Measurements from ENCODE around the gene MEOX2.

Gene MEOX2

DNA sequence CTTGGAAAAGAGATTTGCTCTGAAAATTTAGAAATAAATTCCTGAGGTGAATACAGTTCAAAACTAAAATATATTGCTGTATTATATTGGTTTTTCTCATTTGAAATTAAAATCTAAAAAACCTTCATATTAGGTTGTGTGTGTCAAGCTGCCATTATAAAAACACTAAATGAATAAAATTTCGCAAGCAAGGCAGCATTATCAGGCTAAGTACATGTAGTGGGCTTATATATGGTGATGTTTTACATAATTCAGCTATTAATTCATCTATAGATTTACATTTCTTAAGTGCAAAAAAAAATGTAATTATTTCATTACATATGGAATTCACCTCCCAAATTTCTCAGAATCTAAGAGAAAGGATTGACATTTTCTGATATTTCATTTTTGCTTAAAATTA, 5.3 kb downstream of the MEOX2 start:
- DNase-seq (ENCODE audit: low read depth), result no peak

DNA sequence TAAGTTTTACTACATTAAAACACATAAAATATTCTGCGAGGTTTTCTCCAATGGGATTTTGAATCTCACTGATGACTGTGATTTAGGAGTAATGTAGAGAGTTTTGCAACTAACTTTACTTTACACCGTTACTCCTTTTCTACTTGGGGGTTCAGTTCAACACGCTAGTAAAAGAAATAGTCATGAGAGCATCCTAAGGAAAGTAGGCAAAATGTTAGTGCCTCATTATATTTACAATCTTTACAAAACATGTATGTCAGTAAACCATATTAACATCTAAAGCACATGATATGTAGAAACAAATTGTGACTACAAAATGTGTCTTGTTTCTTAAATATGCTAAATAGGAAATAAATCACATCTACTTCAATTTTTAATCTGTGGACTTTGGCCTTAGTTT, 6.0 kb downstream of the MEOX2 start:
- no peak for DNase-seq (ENCODE audit: low read depth)

DNA sequence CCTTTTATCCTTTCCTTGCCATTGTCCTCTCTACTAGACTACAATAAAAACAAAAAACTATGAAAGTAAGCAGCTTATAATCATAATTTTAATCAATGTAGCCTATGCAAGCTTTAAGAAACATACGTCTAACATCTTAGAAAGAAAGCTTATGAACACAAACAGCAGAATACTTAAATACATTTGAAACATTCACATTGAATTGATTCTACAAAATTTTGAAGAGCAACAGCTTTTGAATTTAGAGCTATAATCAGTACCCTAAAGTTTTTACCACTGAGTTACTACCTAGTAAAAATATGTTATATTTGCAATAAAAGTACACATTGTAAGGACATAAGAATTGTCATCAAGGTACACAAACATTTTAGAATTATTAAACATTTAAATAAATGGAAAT, 7.2 kb downstream of the MEOX2 start:
- DNase-seq (ENCODE audit: low read depth), result no peak

DNA sequence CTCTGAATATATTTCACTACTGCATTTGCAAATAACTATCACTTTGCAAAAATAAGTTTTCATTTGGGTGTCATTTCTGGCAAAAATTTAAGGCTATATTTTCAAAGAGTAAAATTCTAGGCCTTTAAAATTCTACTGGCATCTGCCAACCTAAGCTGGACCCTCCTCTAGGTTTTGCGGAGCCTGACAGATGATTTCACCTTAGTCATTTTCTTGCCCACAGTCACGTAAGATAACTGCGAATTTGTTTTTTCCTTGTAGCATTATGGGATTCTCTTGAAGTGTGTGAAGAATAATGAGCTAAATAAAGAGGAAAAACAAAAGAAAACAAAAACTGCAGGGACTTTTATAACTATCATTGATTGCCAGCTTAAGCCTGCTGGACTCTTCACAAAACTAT, 7.8 kb downstream of the MEOX2 start:
- DNase-seq (ENCODE audit: low read depth), result no peak

DNA sequence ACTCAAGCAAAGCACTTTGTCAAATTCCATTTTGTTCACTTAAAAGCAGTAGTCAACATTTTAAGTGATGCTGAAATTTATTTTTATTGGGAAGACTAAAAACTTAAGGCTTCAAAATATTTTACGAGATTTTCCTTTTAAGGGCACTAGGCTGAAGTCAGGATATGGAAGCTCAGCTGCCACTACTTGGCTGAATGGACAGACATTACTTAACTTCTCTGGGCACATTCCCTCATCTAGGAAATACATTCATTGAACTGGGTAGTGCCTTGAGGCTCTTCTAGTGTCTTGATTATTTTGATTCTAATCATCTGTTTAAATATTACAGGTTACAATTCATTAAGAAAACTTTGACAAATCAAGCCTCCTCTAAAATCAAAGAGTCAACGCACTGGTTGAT, 11.1 kb downstream of the MEOX2 start:
- DNase-seq (ENCODE audit: low read depth), result no peak

DNA sequence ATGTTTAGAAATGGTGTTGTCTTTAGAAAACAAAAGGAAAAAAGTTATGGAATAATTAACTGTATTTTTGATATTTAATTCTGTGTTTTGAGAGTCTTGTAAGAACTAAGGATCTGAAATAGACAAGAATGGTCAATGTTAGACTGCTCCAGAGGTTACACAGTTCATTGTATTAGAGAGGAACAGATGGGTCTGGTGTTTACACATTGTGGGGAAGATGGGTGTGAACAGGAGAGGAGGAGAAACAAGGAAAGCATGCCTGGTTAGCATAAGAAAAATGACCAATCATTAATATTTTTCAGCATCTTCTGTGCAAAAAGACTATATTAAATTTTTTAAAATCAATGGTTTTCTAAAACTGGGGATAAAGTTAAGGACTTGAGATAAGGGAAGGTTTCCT, 11.9 kb downstream of the MEOX2 start:
- DNase-seq (ENCODE audit: low read depth), result no peak

DNA sequence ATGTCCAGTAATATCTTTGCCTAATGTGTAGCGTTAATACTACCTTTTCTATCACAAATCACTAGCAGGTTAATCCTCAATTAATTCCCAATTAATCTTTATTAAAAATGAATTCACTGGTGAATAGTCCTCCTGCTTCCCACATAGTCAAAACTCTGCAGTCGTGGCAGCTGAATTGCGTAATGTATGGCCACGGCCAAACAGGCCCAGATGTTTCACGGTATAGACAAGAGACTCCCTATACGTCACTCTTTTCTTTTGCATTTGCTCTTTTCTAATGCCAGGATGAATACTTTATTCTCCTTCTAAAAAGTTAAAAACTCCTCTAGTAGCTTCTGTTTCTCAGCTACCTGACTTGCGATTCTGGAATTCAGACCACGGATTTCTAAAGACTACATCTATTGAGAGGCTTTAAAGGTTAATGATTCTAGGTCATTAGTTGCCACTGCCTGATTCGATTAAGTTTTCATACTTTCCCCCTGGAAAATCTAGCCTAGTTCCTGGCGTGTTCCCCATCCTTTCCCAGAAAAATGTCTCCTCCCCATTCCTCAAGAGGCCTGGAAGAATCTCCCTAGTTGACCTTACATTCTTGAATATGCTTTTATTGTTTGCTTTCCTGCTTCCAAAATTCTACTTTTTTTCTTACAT, 16.9 kb downstream of the MEOX2 start:
- no peak for DNase-seq (ENCODE audit: low read depth)

DNA sequence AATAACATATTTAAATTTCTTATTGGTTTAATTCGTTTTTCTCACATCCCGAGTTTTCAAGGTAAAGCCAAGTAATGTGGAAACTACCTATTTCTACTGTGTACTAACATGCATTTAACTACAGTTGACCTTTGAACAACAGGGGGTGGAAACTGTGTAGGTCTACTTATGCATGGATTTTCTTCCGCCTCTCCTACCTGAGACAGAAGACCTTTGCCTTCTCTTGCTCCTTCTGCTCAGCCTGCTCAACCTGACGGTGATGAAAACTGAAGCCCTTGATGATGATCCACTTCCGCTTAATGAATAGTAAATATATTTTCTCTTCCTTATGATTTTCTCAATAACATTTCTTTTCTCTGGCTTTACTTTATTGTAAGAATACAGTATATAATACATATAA, 18.5 kb downstream of the MEOX2 start:
- DNase-seq (ENCODE audit: low read depth), result no peak

DNA sequence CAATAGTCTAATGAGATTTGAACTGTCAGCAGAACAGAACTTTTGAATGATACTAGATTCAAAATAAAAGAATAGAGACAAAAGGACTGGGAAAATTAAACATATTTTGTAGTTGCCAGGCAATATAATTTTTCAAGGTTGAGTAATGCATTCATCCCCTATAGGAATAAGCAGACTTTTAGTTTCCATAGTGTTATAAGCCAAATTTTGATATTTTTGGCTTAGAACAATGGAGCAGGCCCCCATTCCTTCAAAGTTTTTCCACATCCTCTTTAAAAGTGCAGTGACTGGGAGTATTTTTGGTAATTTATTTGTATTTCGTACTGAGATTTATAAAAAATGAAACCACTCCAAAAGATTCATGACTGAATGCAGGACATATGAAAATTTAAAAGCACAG, 24.0 kb downstream of the MEOX2 start:
- DNase-seq (ENCODE audit: low read depth), result no peak

DNA sequence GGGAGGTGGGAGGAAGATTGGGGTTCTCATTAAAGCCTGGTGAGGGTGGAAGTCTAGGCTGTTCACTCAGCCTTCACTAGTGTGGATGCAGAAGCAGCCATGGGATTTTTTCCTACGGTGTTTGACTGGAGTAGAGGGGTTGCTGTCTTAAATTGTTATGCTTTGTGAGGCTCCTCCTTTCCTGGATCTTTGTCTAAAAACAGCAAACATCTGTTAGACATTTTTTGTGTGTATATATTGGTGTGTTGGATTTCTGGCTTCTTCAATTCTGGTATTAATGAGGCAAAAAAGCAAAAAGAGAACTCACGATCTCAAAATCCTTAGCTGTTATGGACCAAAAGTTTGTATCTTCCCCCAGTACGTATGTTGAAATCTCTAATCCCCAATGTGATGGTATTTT, 28.2 kb downstream of the MEOX2 start:
- DNase-seq (ENCODE audit: low read depth), result no peak

DNA sequence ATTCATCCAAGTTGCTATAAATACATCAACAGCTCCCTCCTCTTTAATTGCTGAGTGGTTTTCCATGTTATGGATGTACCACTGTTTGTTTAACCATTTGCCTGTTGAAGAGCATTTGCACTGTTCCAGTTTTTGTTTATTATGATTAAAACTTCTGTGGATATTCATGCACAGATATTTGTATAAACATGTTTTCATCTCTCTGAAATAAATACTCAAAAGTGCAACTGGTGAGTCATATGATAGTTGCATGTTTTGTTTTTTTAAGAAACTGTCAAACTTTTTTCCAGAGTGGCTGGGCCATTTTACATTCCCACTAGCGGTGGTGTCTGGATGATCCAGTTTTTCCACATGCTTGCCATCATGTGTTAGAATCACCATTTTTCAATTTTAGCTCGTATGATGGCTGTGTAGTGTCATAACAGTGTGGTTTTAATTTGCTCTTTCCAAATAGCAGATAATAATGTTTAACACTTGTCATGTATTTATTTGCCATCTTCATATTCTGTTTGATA, 33.6 kb downstream of the MEOX2 start:
- no peak for DNase-seq (ENCODE audit: low read depth)

DNA sequence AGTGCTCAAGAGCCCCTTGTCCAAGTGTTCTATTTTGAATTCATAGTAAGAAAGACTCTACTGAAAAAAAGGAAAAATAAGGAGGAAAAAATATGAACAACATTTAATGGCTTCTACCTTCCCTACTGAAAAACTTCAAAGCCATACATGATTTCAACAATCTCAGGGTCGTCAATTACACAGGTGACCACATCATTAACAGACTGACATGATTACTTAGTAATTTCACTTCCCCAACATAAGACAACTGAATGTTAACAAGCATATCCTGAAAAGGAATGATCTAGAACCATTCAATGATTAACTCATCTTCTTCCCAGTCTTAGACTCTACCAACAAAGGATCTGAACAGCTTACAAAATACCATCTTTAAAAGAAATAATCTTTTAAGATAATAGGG, 34.8 kb downstream of the MEOX2 start:
- DNase-seq (ENCODE audit: low read depth), result no peak

DNA sequence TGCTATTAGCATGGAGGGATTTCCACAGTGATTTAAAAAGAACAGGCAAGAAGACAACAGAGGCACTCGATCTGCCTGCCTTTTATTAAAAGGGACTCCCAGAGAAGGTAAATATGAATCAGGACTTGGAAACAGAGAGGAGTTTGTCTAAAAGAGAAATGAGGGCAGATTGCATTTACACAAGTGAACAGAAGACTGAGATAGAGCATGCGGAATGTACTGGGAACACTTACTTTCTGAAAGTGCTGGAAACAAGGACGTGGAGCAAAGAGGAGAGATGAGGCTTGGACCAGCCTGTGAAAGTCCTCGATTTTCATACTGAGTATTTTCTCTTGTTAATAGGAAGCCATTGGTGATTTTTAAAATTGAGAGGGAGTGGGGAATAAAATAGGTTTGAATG, 35.7 kb downstream of the MEOX2 start:
- DNase-seq (ENCODE audit: low read depth), result no peak

DNA sequence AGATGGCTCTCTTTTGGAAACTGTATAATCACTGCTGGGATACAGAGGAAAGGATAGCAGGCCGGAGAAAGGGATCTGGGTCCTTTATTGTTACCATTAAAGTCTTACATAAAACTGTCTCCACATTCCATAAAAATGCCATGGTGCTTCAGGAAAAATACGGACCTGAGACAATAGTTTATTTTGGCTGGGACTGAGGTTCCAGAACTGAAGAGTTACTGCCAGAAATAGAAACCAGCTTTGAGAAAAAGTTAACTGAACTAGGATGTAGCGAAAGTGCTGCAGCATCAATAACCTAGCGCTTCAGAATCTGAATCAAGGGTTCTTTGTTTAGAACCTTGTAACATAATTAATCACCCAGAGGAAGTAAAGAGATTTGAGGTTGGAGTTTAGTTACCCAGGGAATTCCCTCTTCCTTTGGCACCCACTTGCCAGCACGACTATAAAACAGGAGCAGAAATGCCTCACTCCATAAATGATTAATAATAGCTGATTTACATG, 38.0 kb downstream of the MEOX2 start:
- no peak for DNase-seq (ENCODE audit: low read depth)

DNA sequence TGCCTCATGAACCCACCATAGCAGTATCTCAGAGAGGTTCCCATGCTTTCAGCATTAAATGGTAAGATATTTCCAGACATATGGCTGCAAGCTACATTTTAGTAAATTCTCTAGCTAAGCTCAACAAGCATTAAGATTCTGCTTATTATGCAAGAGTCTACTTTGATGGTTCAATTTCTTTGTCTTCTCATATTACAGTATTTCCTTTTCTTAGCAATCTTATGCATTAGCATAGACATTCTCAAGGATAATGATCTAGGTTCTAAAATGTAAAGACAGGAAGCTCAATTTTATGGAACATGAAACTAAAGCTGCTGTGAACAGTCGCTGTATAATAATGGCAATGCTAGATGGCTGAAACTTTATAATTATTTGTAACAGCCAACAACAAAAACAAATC, 39.2 kb downstream of the MEOX2 start:
- DNase-seq (ENCODE audit: low read depth), result no peak

DNA sequence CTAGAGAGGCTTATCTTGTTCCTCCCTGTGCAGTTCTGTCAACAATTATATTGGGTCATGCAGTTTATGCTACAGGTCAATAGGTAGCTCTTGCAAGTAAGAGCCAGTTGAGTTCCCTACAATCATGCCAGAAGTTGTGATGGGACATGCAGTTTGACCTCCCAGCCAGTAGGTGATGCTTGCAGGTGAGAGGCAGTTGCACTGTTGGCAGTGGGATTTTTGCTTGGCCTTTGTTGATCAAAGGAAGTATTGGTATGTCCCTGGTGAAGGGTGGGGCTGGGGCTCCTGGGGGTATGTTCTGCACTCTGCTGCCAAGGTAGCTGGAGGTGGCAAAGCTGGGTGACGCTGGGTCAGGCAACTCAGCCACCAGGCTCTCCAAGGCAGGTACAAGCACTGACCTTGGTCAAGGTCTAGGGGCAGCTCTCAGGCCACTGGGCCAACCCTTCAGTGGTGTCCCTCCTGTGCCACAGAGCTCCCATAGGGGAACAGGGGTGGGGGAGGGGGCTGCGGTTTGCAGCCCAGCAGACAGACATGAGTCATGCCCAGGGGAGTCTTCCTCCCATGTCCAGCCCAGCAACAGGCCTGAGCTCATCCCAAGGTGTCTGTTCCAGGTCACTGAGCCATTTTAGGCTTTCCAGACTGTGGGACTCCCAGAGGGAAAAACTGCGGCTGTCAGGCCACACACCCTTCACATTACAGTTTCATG, 43.3 kb downstream of the MEOX2 start:
- DNase-seq (ENCODE audit: low read depth), result no peak

DNA sequence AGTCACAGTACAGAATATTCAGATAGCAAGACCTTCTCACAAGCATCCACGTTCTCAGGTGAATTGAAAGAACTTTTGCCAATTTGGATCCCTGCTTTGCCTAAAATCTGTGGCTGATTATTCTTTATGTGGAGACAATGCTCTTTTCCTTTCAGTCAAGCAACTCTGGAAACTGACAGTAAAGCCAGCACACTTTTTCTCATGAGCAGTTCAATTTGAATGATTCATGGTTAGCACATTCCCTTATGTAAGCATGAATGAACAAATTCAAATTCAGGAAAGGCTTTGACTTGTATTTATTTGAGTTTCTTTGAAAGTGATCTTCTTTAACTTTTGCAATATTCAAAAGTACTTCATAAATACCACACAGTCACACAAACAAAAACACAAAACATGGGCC, 57.6 kb downstream of the MEOX2 start:
- no peak for DNase-seq (ENCODE audit: low read depth)

DNA sequence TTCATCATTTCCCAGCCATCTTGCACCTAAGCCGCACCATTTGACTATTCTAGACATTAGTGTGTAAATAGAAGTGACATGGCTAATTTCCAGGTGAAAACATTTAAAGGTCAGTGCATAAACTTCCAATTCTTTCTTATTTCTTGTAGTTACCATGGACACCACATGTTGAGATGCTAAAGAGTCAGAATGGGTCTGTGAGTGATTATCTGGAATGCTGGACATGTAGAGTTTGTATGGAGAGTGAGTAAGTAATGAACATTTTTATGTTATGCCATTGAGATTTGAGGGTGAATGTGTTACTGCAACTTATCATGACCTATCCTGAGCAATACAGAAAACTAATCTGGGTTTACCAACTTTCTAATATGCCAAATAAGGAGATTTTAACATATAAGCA, 60.4 kb downstream of the MEOX2 start:
- DNase-seq (ENCODE audit: low read depth), result no peak

DNA sequence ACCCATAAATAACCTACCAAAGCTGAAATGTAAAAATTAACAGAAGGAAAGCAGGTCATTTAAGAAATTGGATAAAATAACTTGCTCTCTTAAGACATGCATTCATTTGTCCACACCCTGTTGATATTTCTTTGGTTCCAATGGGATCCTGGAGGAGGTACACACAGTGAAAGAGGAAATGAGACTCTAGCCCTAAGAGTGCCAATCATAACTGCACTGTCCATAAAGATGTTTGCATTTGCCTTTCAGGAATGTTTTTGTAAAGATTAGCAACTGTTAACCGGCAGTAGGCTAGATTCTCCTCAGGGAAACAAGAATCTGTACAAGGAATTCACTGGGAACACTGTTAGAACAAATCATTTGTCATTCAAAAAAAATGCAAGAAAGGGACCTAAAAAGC, 61.0 kb downstream of the MEOX2 start:
- DNase-seq (ENCODE audit: low read depth), result no peak

DNA sequence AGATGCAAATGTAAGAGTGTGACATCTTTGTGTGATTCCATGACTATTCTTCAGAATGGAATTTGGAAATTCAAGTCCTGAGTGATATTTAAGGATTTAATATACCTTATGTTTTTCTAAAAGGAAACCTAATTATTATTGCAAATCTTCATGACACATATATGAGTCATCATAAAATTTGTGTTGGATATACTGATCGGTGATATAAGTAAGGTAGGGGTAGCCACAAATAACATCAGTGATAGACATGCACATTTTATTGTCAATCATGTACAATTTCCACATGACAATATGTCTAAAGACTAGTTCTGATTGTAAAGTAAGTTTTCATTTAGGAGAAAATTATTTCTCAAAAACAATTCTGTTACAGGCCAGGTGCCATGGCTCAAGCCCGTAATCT, 65.0 kb downstream of the MEOX2 start:
- DNase-seq (ENCODE audit: low read depth), result no peak

DNA sequence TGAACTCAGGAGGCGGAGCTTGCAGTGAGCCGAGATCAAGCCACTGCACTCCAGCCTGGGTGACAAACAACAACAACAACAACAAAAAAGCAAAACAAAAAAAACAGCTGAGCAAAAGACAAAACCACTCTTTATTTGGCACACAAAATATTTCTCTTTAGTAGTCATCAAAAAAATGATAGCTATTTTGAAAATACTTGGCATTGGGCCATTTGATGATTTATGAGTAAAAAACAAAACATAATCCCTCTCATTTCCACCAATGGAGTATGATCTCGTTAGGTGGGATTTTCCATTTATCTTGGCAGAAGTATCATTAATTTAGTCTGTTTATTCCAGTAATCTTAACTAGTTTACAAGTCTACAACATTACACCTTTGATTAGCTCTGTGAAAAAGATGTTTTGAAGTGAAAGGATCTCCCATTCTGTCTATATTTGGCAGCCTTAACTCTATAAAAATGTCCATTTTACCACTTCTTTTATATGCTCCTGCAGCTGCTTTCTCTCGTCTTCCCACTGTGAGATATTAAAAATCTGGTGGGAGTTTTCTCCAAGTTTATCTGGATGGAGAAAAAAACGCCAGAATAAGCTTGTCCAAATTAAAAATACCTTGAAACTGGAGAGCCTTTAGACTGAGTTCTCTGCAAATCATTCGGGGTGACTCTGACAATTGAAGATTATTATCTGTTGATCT, 65.8 kb downstream of the MEOX2 start:
- no peak for DNase-seq (ENCODE audit: low read depth)

DNA sequence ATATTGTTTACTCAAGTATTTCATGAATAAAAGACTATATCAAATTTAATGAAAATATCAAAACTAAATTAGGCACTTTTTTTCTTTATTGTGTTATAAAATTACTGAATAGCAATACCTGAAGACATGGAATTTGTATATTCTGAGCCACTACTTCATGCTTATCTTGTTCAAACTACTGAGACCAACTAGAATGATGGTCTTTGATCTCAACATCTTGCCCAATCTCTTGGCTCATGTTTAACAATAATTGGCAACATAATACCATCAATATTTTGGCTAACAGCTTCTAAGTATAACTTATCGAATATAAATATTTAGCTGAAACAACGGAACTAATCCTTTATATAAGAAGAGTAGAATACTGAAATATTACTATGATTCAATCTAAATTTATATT, 68.2 kb downstream of the MEOX2 start:
- no peak for DNase-seq (ENCODE audit: low read depth)

DNA sequence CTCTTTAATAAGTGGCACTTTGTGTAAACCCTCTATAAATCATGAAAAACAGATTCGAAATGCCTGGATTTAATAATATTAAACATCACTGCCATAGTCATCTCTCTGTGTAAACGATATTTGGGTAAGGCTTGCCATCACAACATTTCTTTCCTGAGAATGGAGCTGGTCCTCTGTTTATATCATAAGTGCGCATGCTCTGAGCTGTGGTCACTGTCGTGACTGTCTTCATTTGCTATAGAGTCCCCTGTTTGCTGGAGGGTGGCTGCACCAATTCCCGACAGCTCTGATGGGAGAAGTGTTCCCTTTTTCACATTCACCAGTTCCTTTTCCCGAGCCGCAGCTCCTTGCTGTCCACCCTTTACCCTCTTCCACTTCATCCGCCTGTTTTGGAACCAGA, 74.3 kb downstream of the MEOX2 start:
- no peak for DNase-seq (ENCODE audit: low read depth)

Data from activated T-cell treated with anti-CD3 and anti-CD28 coated beads for 48 hours (primary cell).